HepG2 (cell line): ENCODE measurements around the gene CYB5A. TPM values are rescaled to one million over a fixed set of nuclear protein-coding genes. Genes with fewer than 3 reads are reported as not detected.

Source experiments
- ATAC-seq: fragments of 200-7000 bp; cut with Tn5 transposase; 3 replicates; pipeline ENCODE4 v1.9.1; 2020; ENCODE audit warnings: mild to moderate bottlenecking, moderate library complexity
- BruUV-seq: library from RNA; stranded (reverse); fragments of 400-500 nt; replicated peaks from 2 replicates; lab custom pipeline; 2021; lab: Mats Ljungman, UMichigan
- CTCF ChIA-PET: fragments of 300-600 bp; formaldehyde crosslinking; extraction: SDS; loops from one replicate; lab custom pipeline; 2021; ENCODE audit warnings: low total read pairs, inconsistent platforms, low intra/inter-chr PET ratio; lab: Yijun Ruan, JAX
- POLR2A ChIA-PET: fragments of 350-600 bp; sonication (Branson Sonifier 250); formaldehyde crosslinking; loops from one replicate; lab custom pipeline; 2020; ENCODE audit warnings: antibody characterized with exemption, inconsistent platforms; lab: Yijun Ruan, JAX
- DNase-seq: peaks from one replicate; pipeline ENCODE4 v3.0.0-alpha.2; 2015; ENCODE audit warnings: low spot score
- FAIRE-seq: peaks from 3 replicates; lab custom pipeline; 2011; peaks lifted over from hg19 to GRCh38; lab: Jason Lieb, UNC
- H2AFZ ChIP-seq: one replicate; pipeline ENCODE4 v1.6.1; 2011; ENCODE audit warnings: low read length, inconsistent platforms
- H3K27ac ChIP-seq: fragments of 300-600 bp; 3 replicates; pipeline ENCODE4 v1.8.0; 2011; ENCODE audit warnings: mixed run types, mild to moderate bottlenecking, mixed read lengths, low read length, inconsistent platforms; ENCODE audit not compliant: insufficient read depth; ENCODE audit errors: extremely low read length
- H3K27me3 ChIP-seq, 2 experiments: fragments of 200-600 bp in 1 of 2; 2 replicates in 1 of 2; 3 replicates in 1 of 2; pipeline versions ENCODE4 v1.6.0 to v1.8.0; 2011; ENCODE audit warnings: low read length in 2 of 2, mild to moderate bottlenecking in 2 of 2, moderate library complexity in 2 of 2, inconsistent platforms in 1 of 2; ENCODE audit not compliant: insufficient read depth in 2 of 2, control insufficient read depth in 1 of 2
- H3K36me3 ChIP-seq, 2 experiments: fragments of 200-600 bp in 1 of 2; replicated peaks in 1 of 2; 2 replicates in 1 of 2; 3 replicates in 1 of 2; pipeline versions ENCODE4 v1.5.1 to v1.8.0; 2011; ENCODE audit warnings: low read length in 2 of 2, inconsistent platforms in 1 of 2; ENCODE audit not compliant: insufficient read depth in 2 of 2, control insufficient read depth in 1 of 2
- H3K4me1 ChIP-seq: 2 replicates; pipeline ENCODE4 v1.5.1; 2012; ENCODE audit warnings: low read length, inconsistent platforms; ENCODE audit not compliant: insufficient read depth
- H3K4me2 ChIP-seq: 2 replicates; pipeline ENCODE4 v1.6.0; 2011; ENCODE audit warnings: low read depth, low read length, inconsistent platforms
- H3K4me3 ChIP-seq, 3 experiments: fragments of 200-600 bp in 1 of 3; sonication (generic), shearing (Covaris generic) in 1 of 3; replicated peaks in 1 of 3; 2 replicates each; pipeline ENCODE4 v1.5.1; 2011 to 2016; ENCODE audit warnings: low read length in 3 of 3, inconsistent platforms in 2 of 3, low read depth in 2 of 3, mild to moderate bottlenecking in 2 of 3, control low read depth in 1 of 3, mixed read lengths in 1 of 3; ENCODE audit not compliant: insufficient read depth in 1 of 3
- H3K79me2 ChIP-seq: one replicate; pipeline ENCODE4 v1.6.1; 2011; ENCODE audit warnings: low read length, inconsistent platforms; ENCODE audit not compliant: insufficient read depth
- H3K9ac ChIP-seq: 2 replicates; pipeline ENCODE4 v1.6.0; 2011; ENCODE audit warnings: mild to moderate bottlenecking, low read depth, low read length, inconsistent platforms; ENCODE audit not compliant: insufficient read depth
- H3K9me3 ChIP-seq: 2 replicates; pipeline ENCODE4 v1.5.1; 2012; ENCODE audit warnings: mild to moderate bottlenecking, low read length
- H4K20me1 ChIP-seq: 2 replicates; pipeline ENCODE4 v1.6.0; 2011; ENCODE audit warnings: inconsistent platforms, mild to moderate bottlenecking, low read length, moderate library complexity; ENCODE audit not compliant: insufficient read depth
- E2F1 ChIP-seq: sonication (generic); formaldehyde crosslinking; IDR thresholded peaks from 2 replicates; pipeline ENCODE4 v1.5.0; 2020; ENCODE audit warnings: missing genetic modification reagents
- GLI4 ChIP-seq: sonication (generic); formaldehyde crosslinking; IDR thresholded peaks from 2 replicates; pipeline ENCODE4 v1.5.1; 2020; ENCODE audit warnings: missing genetic modification reagents, mild to moderate bottlenecking, moderate library complexity, borderline replicate concordance
- GMEB2 ChIP-seq: IDR thresholded peaks from 2 replicates; pipeline ENCODE4 v1.6.1; 2016; ENCODE audit warnings: missing biosample characterization, missing genetic modification reagents, low read depth
- MLLT10 ChIP-seq: sonication (generic); formaldehyde crosslinking; IDR thresholded peaks from 2 replicates; pipeline ENCODE4 v1.4.0; 2020; ENCODE audit warnings: missing genetic modification reagents
- MNT ChIP-seq: fragments of 450-650 bp; IDR thresholded peaks from 2 replicates; pipeline ENCODE4 v1.6.1; 2016
- MTF2 ChIP-seq: sonication (generic); formaldehyde crosslinking; IDR thresholded peaks from 2 replicates; pipeline ENCODE4 v1.5.0; 2020; ENCODE audit warnings: missing genetic modification reagents, borderline replicate concordance
- MXI1 ChIP-seq: IDR thresholded peaks from 3 replicates; pipeline ENCODE4 v1.6.1; 2012; ENCODE audit warnings: low read depth, low read length, inconsistent platforms, borderline replicate concordance
- PAXIP1 ChIP-seq: sonication (generic); formaldehyde crosslinking; conservative IDR thresholded peaks from 2 replicates; pipeline ENCODE4 v1.4.0; 2020; ENCODE audit warnings: mild to moderate bottlenecking, missing genetic modification reagents, moderate library complexity
- PHF5A ChIP-seq: IDR thresholded peaks from one replicate; pipeline ENCODE4 v1.6.1; 2018; ENCODE audit warnings: low read depth, missing genetic modification reagents; ENCODE audit not compliant: unreplicated experiment
- POGK ChIP-seq: sonication (generic); formaldehyde crosslinking; conservative IDR thresholded peaks from 2 replicates; pipeline ENCODE4 v1.8.0; 2022; ENCODE audit warnings: mild to moderate bottlenecking, moderate library complexity, missing genetic modification reagents
- TFDP2 ChIP-seq: sonication (generic); formaldehyde crosslinking; IDR thresholded peaks from 2 replicates; pipeline ENCODE4 v1.4.0; 2020; ENCODE audit warnings: missing genetic modification reagents
- ZNF331 ChIP-seq: sonication (generic); formaldehyde crosslinking; IDR thresholded peaks from 2 replicates; pipeline ENCODE4 v1.4.0; 2020; ENCODE audit warnings: missing genetic modification reagents
- ZNF383 ChIP-seq: sonication (generic); formaldehyde crosslinking; IDR thresholded peaks from 2 replicates; pipeline ENCODE4 v1.4.0; 2020; ENCODE audit warnings: missing genetic modification reagents, mild to moderate bottlenecking, borderline replicate concordance
- WGBS: methylation state at CpG from one replicate; pipeline ENCODE4 v1.1.6; 2017; ENCODE audit warnings: low lambda C conversion rate; 5-methylcytosine and 5-hydroxymethylcytosine counted together
- in situ Hi-C: cut with HindIII; loops from 2 replicates; pipeline ENCODE4 v1.10.0; 2017; ENCODE audit warnings: low pct_unique_long_range_greater_than_20kb; ENCODE audit not compliant: extremely low pct_ligation_motif_present
- intact Hi-C: fragments of 100-400 bp; cut with micrococcal nuclease; formaldehyde crosslinking; loops from one replicate; pipeline ENCODE4 v1.10.0; 2022; ENCODE audit not compliant: unreplicated experiment
- polyA plus RNA-seq, 8 experiments: library from polyadenylated mRNA; depleted of rRNA in 3 of 8; stranded (reverse) in 7 of 8; unstranded in 1 of 8; fragments of >200 nt; fragmentation: Illumina TruSeq in 4 of 8; extraction: Trizol in 4 of 8; gene quantifications; 2 replicates each; pipeline versions ENCODE4 v1.2.1 to v1.2.3, GENCODE V29; 2011 to 2016; ENCODE audit warnings: low read depth in 4 of 8, missing spikeins in 1 of 8, mixed read lengths in 1 of 8; ENCODE audit not compliant: insufficient read depth in 1 of 8
- total RNA-seq, 5 experiments: library from RNA; depleted of rRNA; stranded (reverse); fragments of >200 nt; fragmentation: Illumina TruSeq; extraction: Trizol; gene quantifications; 2 replicates each; pipeline ENCODE4 v1.2.3, GENCODE V29; 2016; ENCODE audit warnings: low read depth in 1 of 5

Gene CYB5A
- total and polyA plus RNA-seq, 2 of the 13 experiments (the other 11 are each of a cell fraction or from before 2014, with no cell fraction given), result 215 to 356 TPM

- H3K79me2 ChIP-seq, result peaks cover 63% of the 10 kb centered on the region
- peak; percentile 85 for DNase-seq
- no peaks in the 10 kb centered on the region for H3K9me3 ChIP-seq
- WGBS, result 8% methylated on average over 9 of the region's 9 CpGs
- H2AFZ ChIP-seq, result no peak overlapping the region
- BruUV-seq, result no TSS peak
- ChIA-PET POLR2A (interaction anchor here (2.6 kb wide), 1 partner anchor 11 kb away, joined by 5 read pairs; no protein-coding TSS in a partner anchor), CTCF (no interaction called here)
- peaks cover 70% of the 10 kb centered on the region for H3K4me1 ChIP-seq
- intact Hi-C loops (loop anchor here (1.0 to 5.0 kb wide), 2 partner anchors 12 to 34 kb away; no protein-coding TSS in a partner anchor), in situ Hi-C loops (no loop called here)
- peak overlapping the region; percentile 77 for H3K27ac ChIP-seq
- H3K4me2 ChIP-seq, result peak overlapping the region; percentile 61
- no peaks in the 10 kb centered on the region for H3K27me3 ChIP-seq
- ATAC-seq, result peak; percentile 92
- peak overlapping the region in 1 of 3 experiments; percentile 20; a peak in 2 of 6 replicates for H3K4me3 ChIP-seq
- H3K36me3 ChIP-seq, result peaks cover 5 to 19% of the 10 kb centered on the region in 2 experiments; a peak in 4 of 5 replicates
- no peaks in the 10 kb centered on the region for H4K20me1 ChIP-seq
- FAIRE-seq, result no peak
- H3K9ac ChIP-seq, result peak overlapping the region; percentile 44
- TF ChIP-seq MNT (no peak), GLI4 (no peak), GMEB2 (no peak), PAXIP1 (peak; percentile 84), ZNF331 (no peak), MLLT10 (CRISPR knock-in tag) (no peak), TFDP2 (no peak), ZNF383 (no peak), E2F1 (CRISPR knock-in tag) (no peak), POGK (CRISPR knock-in tag) (no peak), PHF5A (no peak), MXI1 (no peak), MTF2 (CRISPR knock-in tag) (no peak)
Measured at GRCh38 chr18:74266161-74266560, 25.6 kb downstream of the CYB5A start.
